Spleen (tissue), 11 donors: ENCODE results near the gene CIT. TPM values are rescaled to one million over a fixed set of nuclear protein-coding genes. Genes with fewer than 3 reads are reported as not detected.

Experiments
- DNase-seq: peaks from one replicate; pipeline ENCODE4 v3.0.0-alpha.2; 2020
- H3K27ac ChIP-seq, 8 donors: fragments of 200-600 bp; sonication (generic) in 7 of 8; 1 replicate in 4 of 8; 2 replicates in 4 of 8; pipeline versions ENCODE4 v1.5.0 to v1.8.0; 2016 to 2021; ENCODE audit warnings: inconsistent platforms in 4 of 8, mild to moderate bottlenecking in 4 of 8, moderate library complexity in 1 of 8
- H3K27me3 ChIP-seq, 7 donors: fragments of 200-600 bp; sonication (generic) in 6 of 7; replicated peaks in 1 of 7; 1 replicate in 4 of 7; 2 replicates in 3 of 7; pipeline versions ENCODE4 v1.5.0 to v1.8.0; 2016 to 2021; ENCODE audit warnings: inconsistent platforms in 3 of 7, mild to moderate bottlenecking in 1 of 7
- H3K36me3 ChIP-seq, 6 donors: fragments of 200-600 bp; sonication (generic) in 5 of 6; 1 replicate in 4 of 6; 2 replicates in 2 of 6; pipeline versions ENCODE4 v1.5.0 to v1.8.0; 2016 to 2021; ENCODE audit warnings: inconsistent platforms in 2 of 6
- H3K4me1 ChIP-seq, 6 donors: fragments of 200-600 bp; sonication (generic) in 5 of 6; 1 replicate in 3 of 6; 2 replicates in 3 of 6; pipeline versions ENCODE4 v1.5.0 to v1.8.0; 2016 to 2021; ENCODE audit warnings: inconsistent platforms in 3 of 6
- H3K4me3 ChIP-seq, 8 donors: fragments of 200-600 bp; sonication (generic) in 7 of 8; 1 replicate in 4 of 8; 2 replicates in 4 of 8; pipeline versions ENCODE4 v1.5.0 to v1.8.0; 2016 to 2021; ENCODE audit warnings: inconsistent platforms in 4 of 8, mild to moderate bottlenecking in 4 of 8, moderate library complexity in 2 of 8
- H3K9me3 ChIP-seq, 8 donors: fragments of 200-600 bp; sonication (generic) in 7 of 8; 1 replicate in 4 of 8; 2 replicates in 4 of 8; pipeline versions ENCODE4 v1.5.0 to v1.8.0; 2016 to 2021; ENCODE audit warnings: inconsistent platforms in 4 of 8
- CTCF ChIP-seq, 11 experiments: fragments of 200-600 bp in 7 of 11; fragments of 450-650 bp in 4 of 11; sonication (generic) in 4 of 11; IDR thresholded peaks in 8 of 11; conservative IDR thresholded peaks in 3 of 11; 1 replicate in 7 of 11; 2 replicates in 4 of 11; pipeline versions ENCODE4 v1.4.0 to v1.8.0; 2016 to 2021; ENCODE audit warnings: antibody characterized with exemption in 11 of 11, inconsistent platforms in 4 of 11, mild to moderate bottlenecking in 1 of 11
- POLR2A ChIP-seq, 3 donors: fragments of 450-650 bp; IDR thresholded peaks; one replicate each; pipeline ENCODE4 v1.5.1; 2017; ENCODE audit warnings: antibody characterized with exemption in 3 of 3, mild to moderate bottlenecking in 1 of 3
- POLR2AphosphoS5 ChIP-seq, 3 donors: sonication (generic); formaldehyde crosslinking; IDR thresholded peaks; one replicate each; pipeline ENCODE4 v1.5.1; 2017; ENCODE audit warnings: antibody characterized with exemption in 3 of 3
- WGBS, 5 donors: extraction: QIAGEN DNeasy Blood & Tissue Kit in 3 of 5; methylation state at CpG; one replicate each; pipeline versions ENCODE4 v1.1.5 to v1.1.7; 2013 to 2018; 5-methylcytosine and 5-hydroxymethylcytosine counted together
- intact Hi-C: fragments of 100-400 bp; cut with DNase I; formaldehyde crosslinking; loops from one replicate; pipeline ENCODE4 v1.15.0; 2023; ENCODE audit warnings: low total_unique reads
- polyA plus RNA-seq, 3 donors: library from polyadenylated mRNA; stranded (reverse); fragments of 200-250 nt; gene quantifications; one replicate each; pipeline ENCODE4 v1.2.1, GENCODE V29; 2013
- total RNA-seq, 7 donors: library from RNA; depleted of rRNA in 3 of 7; stranded (reverse); fragments of >200 nt in 3 of 7; fragmentation: NEBNext Ultra II Directional in 4 of 7; extraction: Animal tissue kit (Norgen Biotek cat#: 25700) in 4 of 7; gene quantifications; one replicate each; pipeline versions ENCODE4 v1.1.0 to v1.2.1, GENCODE V29; 2016 to 2021
- donor health status: healthy with polysubstance abuse.
- donor health status: DM: no; HTN: no; CAD: no; lungs with moderate emphysema.
- donor health status: DM: no; HTN: no; CAD: no.
- donor health status: Bipolar disorder and iron deficiency.
- donor health status: healthy.
- donor health status: DM: no; HTN: no; CAD: no.
- donor health status: DM: yes; HTN: yes; CAD: no.

The CIT gene
- total and polyA plus RNA-seq, 10 donors: 1.9 to 54.3 (median 24.5) TPM

GRCh38 chr12:119827760-119828159, 49.4 kb downstream of the CIT start:
- Histone ChIP-seq H3K9me3 (peaks cover 0 to 10% (median 4%) of the 10 kb centered on the region in 8 donors), H3K36me3 (peaks cover 0 to 29% (median 0%) of the 10 kb centered on the region in 6 donors), H3K4me1 (no peaks in the 10 kb centered on the region), H3K27me3 (no peaks in the 10 kb centered on the region), H3K4me3 (no peak overlapping the region), H3K27ac (no peak overlapping the region)
- 93 to 100% (median 98%) methylated on average over 1 of the region's 1 CpG for WGBS, 5 donors
- TF ChIP-seq POLR2A (IDR thresholded peaks at IDR 0.05): no peak
- no peak for TF ChIP-seq POLR2AphosphoS5 (IDR thresholded peaks at IDR 0.05)
- no peak for TF ChIP-seq CTCF (IDR thresholded peaks at IDR 0.05 in 8 of 11, conservative IDR thresholded peaks at IDR 0.05 in 3 of 11)
- intact Hi-C loops: no loop called here
- no peak for DNase-seq

DNA sequence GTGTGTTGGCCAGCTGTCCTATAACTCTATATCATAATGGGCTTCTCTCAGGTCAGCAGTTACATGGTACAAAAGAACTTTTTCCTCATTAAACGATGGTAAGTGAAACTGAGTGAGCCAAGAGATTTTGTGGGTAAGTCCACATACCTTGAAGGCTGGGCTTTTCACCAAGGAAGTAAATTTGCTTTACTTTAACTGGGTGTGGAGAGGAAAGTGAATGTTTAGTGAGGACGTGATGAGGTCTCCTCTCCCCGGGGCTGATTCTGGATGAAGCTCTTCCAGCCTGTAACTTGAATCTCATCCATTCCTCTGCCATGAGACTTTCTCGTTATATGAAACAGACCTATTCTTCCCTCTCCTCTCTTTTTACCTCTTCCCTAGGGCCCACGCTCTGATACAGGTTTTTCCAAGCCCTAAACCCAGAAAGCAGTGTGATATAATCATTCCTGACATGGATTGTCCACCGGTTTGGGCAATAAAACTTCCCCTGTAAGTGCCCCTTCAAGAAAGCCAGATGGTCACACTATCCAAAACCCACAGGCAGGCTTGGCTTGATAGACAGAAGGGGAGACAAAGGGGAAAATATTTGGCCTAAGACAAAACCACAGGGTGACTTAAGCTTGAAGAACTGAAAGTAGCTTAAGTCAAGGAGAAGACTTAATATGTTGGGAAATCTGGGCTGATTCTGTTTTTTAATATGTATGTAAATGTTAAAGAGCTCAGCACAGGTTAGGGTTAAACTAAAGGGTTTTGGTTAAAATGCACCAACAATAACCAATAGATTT, 50.3 kb downstream of the CIT start:
- intact Hi-C loops: no loop called here

GRCh38 chr12:119825262-119825661, 51.9 kb downstream of the CIT start:
- no peaks in the 10 kb centered on the region for H3K4me1 ChIP-seq
- DNase-seq: no peak
- 91 to 96% (median 92%) methylated on average over 7 of the region's 7 CpGs for WGBS, 5 donors
- peaks cover 0 to 18% (median 0%) of the 10 kb centered on the region in 6 donors for H3K36me3 ChIP-seq
- intact Hi-C loops: no loop called here
- no peak overlapping the region for H3K27ac ChIP-seq
- H3K9me3 ChIP-seq: peaks cover 0 to 10% (median 4%) of the 10 kb centered on the region in 8 donors
- no peak for TF ChIP-seq CTCF (IDR thresholded peaks at IDR 0.05 in 8 of 11, conservative IDR thresholded peaks at IDR 0.05 in 3 of 11)
- no peak for TF ChIP-seq POLR2A (IDR thresholded peaks at IDR 0.05)
- no peak for TF ChIP-seq POLR2AphosphoS5 (IDR thresholded peaks at IDR 0.05)
- H3K27me3 ChIP-seq: no peaks in the 10 kb centered on the region
- no peak overlapping the region for H3K4me3 ChIP-seq

More for the DNA sequence above, 50.3 kb downstream of the CIT start:
- TF ChIP-seq POLR2AphosphoS5 (IDR thresholded peaks at IDR 0.05): no peak
- no peak for TF ChIP-seq POLR2A (IDR thresholded peaks at IDR 0.05)
- no peak for TF ChIP-seq CTCF (IDR thresholded peaks at IDR 0.05 in 8 of 11, conservative IDR thresholded peaks at IDR 0.05 in 3 of 11)
- 87 to 95% (median 92%) methylated on average over 6 of the region's 6 CpGs for WGBS, 5 donors
- H3K27ac ChIP-seq: no peak overlapping the region
- H3K27me3 ChIP-seq: no peaks in the 10 kb centered on the region
- peaks cover 0 to 24% (median 0%) of the 10 kb centered on the region in 6 donors for H3K36me3 ChIP-seq
- no peak overlapping the region for H3K4me3 ChIP-seq
- no peaks in the 10 kb centered on the region for H3K4me1 ChIP-seq
- peaks cover 0 to 10% (median 4%) of the 10 kb centered on the region in 8 donors for H3K9me3 ChIP-seq
- DNase-seq: no peak

- H3K4me1 ChIP-seq: no peaks in the 10 kb centered on the region
- no peak for TF ChIP-seq POLR2A (IDR thresholded peaks at IDR 0.05)
- TF ChIP-seq CTCF (IDR thresholded peaks at IDR 0.05 in 8 of 11, conservative IDR thresholded peaks at IDR 0.05 in 3 of 11): no peak
- no peak for TF ChIP-seq POLR2AphosphoS5 (IDR thresholded peaks at IDR 0.05)
- no peak overlapping the region for H3K27ac ChIP-seq
- H3K36me3 ChIP-seq: peaks cover 0 to 19% (median 0%) of the 10 kb centered on the region in 6 donors
- H3K9me3 ChIP-seq: no peaks in the 10 kb centered on the region
- intact Hi-C loops: no loop called here
- no peak for DNase-seq
- no peaks in the 10 kb centered on the region for H3K27me3 ChIP-seq
- H3K4me3 ChIP-seq: no peak overlapping the region
- 90 to 98% (median 95%) methylated on average over 2 of the region's 2 CpGs for WGBS, 5 donors
Measured at GRCh38 chr12:119822046-119822445, 55.1 kb downstream of the CIT start.
